MV-4-11 (cell line): ENCODE results near the gene RUFY3.
"Not testable (repeated sequence)": the region's sequence is repeated elsewhere in the genome, so short reads cannot be mapped to it uniquely, and the experiment has no call there.

Source experiments
- DNase-seq: peaks from one replicate; lab custom pipeline; 2025; lab: John Stamatoyannopoulos, UW

RUFY3 gene, protein sequence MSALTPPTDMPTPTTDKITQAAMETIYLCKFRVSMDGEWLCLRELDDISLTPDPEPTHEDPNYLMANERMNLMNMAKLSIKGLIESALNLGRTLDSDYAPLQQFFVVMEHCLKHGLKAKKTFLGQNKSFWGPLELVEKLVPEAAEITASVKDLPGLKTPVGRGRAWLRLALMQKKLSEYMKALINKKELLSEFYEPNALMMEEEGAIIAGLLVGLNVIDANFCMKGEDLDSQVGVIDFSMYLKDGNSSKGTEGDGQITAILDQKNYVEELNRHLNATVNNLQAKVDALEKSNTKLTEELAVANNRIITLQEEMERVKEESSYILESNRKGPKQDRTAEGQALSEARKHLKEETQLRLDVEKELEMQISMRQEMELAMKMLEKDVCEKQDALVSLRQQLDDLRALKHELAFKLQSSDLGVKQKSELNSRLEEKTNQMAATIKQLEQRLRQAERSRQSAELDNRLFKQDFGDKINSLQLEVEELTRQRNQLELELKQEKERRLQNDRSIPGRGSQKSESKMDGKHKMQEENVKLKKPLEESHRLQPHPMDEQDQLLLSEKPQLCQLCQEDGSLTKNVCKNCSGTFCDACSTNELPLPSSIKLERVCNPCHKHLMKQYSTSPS

DNA sequence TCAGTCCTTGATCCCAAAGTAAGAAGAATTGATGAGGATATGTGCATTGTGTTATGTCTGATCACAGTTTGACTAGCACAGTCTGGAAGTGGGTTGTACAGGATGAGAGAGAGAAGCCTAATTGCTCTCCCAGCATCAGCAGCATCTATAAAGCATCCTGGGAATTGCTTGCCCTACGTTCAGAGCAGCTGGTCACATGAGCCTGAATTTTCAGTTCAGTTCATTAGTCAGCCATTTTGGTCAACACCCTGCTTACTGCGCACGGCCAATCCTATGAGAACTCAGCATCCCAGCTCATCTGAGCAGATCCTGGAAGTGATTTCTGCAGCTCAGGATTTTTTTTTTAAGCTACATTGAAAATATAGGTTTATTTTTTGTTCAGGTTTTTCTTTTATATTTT, at the start of gene RUFY3:
Gene RUFY3, plus strand, starts transcription at position 218 of the 400 bp plus-strand sequence. CDS start 610 bp downstream, outside the sequence.
- DNase-seq, result no peak

DNA sequence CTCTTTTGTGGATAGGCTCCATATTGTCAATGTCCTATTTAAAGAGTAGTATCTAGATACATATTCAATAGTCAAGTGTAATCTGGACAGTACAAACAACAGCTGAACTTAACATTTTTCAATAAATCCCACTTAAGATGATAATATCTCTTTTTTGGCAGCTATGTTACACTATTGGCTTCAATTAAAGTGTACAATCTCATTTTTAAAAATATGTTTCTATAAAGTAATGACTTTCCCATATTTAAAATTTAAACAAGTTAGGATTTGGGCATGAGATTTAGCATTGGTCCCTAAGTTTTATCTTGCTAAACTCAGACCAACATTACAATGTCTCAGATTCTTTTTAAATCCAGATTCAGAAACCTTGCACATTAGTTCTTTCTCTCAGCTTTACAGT, 47.6 kb upstream of the RUFY3 start:
- no peak for DNase-seq

DNA sequence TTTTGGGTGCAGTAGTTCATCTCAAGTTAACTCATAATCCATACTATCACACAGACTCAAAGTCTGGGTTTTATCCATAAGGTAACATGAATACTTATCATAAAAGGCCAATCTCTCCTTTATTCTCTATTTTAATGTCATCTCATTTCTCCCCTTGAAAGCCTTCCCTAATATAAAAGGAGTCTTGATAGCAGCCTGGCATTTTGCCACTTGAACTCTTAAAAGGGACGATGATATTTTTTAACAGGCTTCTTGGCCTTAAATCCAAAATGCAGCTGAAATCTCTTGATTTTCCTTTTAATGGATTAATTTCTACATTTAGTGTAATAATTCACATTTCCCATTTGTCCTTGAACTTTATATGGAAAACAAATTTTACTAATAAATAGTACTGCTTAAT, 47.0 kb upstream of the RUFY3 start:
- no peak for DNase-seq

DNA sequence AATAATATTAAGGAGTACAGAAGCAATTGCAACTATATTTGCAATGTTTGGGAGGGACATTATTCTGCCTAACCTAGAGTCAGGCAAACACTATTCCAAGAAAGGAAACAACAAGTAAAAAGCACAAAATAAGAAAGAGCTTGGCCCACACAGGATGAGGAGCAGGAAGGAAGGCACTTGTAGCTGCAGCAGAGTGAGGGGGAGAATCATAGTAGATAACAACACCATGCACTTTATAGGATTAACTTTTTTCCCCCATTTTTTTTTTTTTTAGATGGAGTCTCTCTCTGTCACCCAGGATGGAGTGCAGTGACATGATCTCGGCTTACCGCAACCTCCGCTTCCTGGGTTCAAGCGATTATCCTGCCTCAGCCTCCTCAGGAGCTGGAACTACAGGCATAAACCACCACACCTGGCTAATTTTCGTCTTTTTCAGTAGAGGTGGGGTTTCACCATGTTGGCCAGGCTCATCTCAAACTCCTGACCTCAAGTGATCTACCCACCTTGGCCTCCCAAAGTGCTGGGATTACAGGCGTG, 45.1 kb upstream of the RUFY3 start:
- no peak for DNase-seq

DNA sequence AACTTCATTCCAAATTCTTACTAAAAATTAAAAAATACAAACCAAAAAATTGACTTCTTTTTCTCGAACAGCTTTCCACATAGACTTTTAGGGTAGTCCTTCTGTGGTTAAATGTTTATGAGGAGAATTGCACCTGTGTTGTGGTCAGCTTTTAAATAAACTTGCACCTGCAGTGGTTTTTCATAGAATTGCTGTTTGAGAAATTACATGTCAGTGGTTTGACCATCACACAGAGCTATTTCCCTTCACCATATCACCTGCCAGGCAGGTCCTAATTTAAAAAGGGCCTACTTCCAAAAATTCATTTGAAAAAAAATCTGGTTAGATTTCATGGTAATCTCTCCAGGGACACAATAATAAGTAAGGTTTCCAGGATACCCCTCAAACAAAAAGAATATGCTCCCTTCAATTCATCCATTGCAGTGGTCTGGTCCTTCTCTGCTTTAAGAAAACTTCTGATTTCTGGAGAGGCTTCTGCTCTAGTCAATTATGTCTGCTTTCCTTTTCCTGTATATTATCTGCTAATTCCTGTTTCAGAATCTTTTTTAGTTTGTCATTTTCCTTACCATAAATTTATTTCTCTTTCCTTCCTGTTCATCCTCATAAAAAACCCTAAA, 43.3 kb upstream of the RUFY3 start:
- DNase-seq, result no peak

DNA sequence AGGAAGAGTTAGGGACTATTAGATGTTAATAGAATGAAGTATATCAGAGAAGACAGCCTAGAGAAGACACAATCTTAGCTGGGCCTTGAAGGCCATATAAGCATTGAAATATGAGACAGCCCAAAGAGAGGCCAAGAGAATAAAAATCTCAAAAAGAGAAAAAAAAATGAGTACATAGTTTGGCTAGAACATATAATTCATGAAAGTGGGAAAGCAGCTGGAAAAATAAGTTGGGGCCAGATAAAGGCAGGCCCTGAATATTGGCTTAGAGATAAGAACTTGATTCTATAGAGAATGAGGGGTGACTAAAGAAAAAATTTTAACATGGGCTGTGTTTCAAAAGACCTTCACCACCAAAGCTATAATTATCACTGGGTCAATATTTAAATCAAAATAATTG, 40.8 kb upstream of the RUFY3 start:
- no peak for DNase-seq

DNA sequence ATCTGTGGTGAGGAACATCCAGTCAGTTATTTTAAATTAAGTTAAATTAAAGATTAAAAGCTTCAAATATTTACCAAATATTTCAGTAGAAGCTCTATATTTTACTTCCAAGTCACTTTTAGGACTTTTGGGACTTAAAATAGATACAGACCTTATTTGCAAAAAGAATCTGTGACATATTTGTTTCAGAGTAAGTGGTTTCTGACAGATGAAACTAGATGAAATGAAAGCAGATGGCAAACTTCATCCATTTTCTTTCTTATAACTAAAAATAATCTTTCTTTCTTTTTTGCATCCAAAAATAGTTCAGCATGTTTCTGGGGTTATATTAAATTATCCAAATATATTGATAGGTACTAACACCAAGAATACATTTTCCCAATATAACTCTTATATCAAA, 40.1 kb upstream of the RUFY3 start:
- no peak for DNase-seq

DNA sequence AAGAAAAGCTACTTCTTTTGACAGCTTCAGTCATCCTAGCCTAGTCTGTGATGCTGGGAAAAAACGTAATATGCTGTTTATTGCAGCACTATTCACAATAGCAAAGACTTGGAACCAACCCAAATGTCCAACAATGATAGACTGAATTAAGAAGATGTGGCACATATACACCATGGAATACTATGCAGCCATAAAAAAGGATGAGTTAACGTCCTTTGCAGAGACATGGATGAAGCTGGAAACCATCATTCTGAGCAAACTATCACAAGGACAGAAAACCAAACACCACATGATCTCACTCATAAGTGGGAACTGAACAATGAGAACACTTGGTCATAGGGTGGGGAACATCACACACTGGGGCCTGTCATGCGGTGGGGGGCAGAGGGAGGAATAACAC, 39.6 kb upstream of the RUFY3 start:
- not testable (repeated sequence) for DNase-seq

DNA sequence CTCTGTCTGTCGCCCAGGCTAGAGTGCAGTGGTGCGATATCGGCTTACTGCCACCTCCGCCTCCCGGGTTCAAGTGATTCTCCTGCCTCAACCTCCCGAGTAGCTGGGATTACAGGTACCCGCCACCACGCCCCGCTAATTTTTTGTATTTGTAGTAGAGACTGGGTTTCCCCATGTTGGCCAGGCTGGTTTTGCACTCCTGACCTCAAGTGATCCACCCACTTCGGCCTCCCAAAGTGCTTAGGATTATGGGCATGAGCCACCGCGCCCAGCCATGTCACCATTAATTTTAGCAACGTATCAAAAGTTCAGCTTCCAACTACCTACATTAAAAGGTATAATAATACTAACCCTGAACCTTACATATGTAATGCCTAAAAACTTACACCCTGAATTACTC, 34.4 kb upstream of the RUFY3 start:
- peak; percentile 12 for DNase-seq

DNA sequence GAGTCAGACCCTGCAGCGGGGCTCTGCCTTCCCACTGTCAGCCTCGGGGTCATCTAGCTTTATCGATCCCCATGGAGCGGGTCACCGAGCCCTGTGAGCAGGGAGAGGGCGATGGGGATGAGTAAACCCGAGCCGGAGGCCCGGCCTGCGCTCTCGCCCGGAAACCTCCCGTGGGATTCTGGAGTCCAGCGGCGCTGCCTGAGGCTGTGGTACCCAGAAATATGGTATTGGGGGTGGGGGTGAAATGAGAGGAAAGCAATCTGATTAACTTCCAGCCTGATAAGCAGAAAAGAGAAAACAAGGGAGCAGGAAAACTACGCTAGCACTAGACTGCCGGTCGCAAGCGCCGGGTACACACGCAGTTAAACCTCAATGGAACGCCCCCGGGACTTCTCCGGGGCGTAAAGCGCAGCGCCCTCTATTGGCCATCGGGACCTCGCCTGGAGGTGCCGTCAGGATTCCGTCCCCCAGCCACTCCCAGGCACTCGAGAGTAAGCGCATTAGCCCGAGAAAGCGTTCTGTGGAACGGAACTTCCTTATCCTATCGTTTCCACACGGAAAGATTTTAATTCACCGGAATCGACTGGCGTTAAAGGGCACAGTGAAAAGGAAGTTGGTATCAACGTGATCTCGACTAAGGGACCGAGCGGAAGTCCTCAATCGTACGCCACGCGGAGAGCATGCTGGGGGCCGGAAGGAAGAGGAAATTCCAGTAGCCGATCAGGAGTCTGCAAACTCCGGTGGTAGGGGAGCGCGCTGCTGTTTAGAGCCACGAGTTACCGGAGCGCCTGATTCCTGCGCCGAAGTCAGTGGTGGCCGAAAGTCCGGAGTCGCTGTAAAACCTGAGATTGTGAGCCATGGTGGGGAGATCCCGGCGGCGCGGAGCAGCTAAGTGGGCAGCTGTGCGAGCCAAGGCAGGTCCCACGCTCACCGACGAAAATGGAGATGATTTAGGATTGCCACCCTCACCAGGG, 33.7 kb upstream of the RUFY3 start, which contains the start of gene UTP3:
Gene UTP3, plus strand, starts transcription at position 712 of the 974 bp plus-strand sequence. Its CDS starts 146 bp downstream, at position 858.
- DNase-seq, result peak; percentile 99

DNA sequence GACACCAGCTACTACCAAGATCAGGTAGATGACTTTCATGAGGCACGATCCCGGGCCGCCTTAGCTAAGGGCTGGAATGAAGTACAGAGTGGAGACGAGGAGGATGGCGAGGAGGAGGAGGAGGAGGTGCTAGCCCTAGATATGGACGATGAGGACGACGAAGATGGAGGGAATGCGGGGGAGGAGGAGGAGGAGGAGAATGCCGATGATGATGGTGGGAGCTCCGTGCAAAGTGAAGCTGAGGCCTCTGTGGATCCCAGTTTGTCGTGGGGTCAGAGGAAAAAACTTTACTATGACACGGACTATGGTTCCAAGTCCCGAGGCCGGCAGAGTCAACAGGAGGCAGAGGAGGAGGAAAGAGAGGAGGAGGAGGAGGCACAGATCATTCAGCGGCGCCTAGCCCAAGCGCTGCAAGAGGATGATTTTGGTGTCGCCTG, 33.0 kb upstream of the RUFY3 start:
- no peak for DNase-seq

DNA sequence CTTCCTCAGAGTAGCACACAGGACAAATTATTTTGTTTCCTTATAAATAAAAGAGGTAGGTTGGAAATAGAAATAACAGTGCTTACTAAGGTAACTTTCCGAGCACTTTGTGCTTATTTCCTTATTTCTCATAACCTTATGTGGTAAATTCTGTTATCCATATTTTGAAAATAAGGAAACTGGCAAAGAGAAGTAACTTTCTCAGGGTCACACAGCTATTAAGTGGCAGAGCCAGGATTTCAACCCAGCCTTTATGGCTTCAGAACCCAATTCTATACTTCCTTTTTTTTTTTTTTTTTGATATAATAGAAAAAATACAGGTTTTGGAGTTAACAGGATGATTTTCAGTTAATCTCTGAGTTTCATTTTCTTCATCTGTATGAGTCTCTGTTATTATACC, 30.1 kb upstream of the RUFY3 start:
- peak; percentile 77 for DNase-seq

DNA sequence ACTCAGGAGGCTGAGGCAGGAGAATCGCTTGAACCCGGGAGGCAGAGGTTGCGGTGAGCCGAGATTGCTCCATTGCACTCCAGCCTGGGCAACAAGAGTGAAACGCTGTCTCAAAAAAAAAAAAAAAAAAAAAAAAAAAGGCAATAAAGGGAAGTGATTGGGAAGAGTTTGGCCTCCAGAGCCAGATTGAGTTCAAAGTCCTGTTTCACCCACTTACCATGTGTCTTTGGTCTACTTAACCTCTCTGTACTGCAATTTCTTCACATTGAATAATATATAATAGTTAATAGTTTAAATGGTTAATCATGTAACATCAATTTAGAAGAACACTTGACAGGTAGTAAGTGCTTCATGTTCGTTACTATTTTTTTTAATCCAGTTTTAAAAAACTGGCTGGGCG, 27.1 kb upstream of the RUFY3 start:
- DNase-seq, result peak; percentile 6

DNA sequence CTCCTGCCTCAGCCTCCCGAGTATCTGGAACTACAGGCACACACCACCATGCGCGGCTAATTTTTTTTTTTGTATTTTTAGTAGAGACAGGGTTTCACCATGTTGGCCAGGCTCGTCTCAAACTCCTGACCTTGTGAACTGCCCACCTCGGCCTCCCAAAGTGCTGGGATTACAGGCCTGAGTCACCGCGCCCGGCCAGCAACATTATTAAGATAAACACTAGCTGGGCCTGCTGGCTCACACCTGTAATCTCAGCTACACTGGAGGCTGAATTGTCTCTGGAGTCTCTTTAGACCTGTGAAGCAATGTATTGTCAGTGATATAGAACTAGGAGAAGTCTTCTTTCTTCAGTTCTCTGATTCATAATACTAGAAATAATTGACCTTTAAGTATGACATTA, 23.3 kb upstream of the RUFY3 start:
- DNase-seq, result not testable (repeated sequence)

DNA sequence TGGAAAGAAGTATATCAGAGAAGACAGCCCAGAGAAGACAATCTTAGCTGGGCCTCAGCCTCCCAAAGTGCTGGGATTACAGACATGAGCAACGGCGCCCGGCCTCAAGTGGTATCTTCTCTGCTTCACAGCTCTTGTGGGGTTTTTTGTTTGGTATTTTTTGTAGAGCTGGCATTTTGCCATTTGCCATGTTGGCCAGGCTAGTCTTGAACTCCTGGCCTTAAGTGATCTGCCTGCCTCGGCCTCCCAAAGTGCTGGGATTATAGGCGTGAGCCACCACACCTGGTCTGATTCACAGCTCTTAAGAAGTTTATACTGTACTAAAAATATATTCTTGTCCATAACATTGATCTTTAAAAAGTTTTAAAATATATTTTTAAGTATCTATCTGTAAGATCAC, 21.1 kb upstream of the RUFY3 start:
- DNase-seq, result no peak

DNA sequence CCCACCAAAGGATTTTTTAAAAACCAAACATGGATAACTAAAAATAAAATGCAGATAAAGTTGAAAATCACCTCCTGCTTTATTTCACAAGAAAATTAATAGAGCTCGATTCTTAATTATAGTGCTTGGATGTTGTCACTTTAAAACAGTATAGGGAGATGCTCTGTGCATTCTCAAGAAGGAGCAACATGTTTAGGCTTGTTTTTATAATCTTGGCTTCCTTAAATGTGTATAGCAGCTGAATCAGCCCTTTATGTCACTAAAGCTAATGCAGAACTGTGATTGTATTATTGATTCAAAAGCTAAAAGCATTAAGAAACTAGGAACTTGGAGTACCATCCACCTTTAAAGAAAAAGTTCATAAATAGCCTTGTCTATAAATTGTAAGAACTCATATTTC, 20.5 kb upstream of the RUFY3 start:
- DNase-seq, result no peak

DNA sequence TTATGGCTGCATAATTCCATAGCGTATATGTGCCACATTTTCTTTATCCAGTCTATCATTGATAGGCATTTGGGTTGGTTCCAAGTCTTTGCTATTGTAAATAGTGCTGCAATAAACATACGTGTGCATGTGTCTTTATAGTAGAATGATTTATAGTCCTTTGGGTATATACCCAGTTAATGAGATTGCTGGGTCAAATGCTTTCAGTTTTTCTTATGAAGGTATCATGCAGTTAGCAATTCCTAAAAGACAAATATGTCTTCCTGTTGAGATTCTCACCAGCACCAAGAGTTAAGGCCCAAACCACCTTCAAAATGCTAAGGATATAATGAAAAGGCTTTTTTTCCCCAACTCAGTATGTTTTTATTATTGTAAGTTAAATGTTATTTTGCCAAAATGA, 19.2 kb upstream of the RUFY3 start:
- DNase-seq, result not testable (repeated sequence)

DNA sequence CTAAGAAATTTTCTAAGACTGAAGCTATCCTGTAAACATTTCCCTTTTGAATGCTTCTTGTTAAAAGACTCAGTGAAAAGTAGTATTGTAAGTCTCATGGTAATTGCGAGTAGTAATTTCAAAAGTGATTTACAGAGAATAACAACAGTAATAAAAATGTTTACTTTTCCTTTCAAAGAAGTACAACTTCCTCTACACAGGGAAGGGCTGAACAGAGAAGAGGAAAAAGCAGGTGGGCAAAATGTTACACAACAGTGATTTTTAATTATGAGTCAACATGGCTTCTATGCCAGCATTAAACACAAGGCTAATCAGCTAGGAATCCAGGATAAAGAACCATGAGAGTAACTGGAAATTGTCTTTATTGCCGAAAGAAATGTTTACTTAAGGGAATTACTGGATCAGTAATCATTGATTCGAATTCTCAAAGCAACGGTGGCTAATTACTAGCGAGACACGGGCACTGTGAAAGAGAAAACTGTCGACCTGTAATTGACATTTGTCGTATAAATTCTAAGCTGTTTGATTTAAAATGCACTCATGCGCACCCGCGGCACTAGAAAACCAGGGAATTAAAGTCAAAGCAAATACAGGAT, 18.0 kb upstream of the RUFY3 start:
- no peak for DNase-seq

DNA sequence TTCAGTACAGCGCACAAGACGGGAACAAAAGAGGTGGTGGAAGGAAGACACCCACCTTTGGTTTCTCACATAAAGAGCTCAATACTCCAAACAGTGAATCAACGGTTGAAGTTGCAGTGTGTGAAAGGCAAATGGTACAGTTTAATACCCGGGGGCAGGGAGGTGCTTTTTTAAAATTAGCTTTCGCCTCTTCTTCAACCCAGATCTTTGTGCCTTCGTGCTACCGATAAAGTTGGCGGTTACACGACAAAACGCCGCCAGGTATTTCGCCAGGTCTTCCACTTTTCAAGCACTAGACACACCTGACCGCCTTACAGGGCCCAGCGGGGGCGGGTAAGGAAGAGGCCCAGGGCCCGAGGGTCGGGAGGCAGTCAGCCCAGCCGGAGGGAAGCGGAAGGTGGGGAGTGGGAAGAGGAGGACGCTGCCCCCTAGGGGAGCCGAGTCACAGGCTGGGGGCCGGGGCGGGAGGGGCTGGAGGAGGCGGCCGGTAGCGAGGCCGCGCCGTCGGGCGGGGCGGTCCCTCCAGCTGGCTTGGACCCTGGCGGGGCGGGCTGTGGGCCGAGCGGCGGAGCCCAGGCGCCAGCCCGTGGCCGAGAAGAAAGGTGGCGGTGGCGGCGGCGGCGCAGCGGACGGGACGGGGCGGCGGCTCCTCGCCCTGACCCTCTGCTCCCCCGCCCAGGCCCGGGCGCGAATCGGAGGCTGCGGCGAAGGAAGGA, 17.4 kb upstream of the RUFY3 start:
- DNase-seq, result no peak

DNA sequence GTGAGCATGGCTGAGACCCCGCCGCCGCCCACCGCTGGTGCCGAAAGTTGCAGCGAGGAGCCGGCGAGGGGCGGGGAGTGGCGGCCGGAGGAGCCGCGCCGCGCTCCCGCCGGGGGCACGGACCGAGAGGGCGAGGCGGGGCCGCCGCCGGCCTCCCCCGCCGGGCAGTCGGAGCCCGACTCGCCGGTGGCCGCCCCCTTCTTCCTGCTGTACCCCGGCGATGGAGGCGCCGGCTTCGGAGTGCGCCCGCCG, 16.9 kb upstream of the RUFY3 start:
- DNase-seq, result no peak
